Activated naive CD8-positive, alpha-beta T cell treated with anti-CD3 and anti-CD28 coated beads, Interleukin-2, amount 50 U/mL, for 24 hours (primary cell): ENCODE measurements around the gene ZNF775.

ENCODE experiments used
- ATAC-seq: fragments of 150-1000 bp; cut with Tn5 transposase; one replicate; pipeline ENCODE4 v1.10.0; 2021
- DNase-seq: peaks from one replicate; pipeline ENCODE4 v3.0.0; 2021
- H3K27ac Mint-ChIP-seq: one replicate; pipeline ENCODE4 v1.8.0; 2021; ENCODE audit warnings: mild to moderate bottlenecking, mixed read lengths
- H3K27me3 Mint-ChIP-seq: one replicate; pipeline ENCODE4 v1.8.0; 2021; ENCODE audit warnings: mixed read lengths
- H3K36me3 Mint-ChIP-seq: one replicate; pipeline ENCODE4 v1.8.0; 2021; ENCODE audit warnings: low read depth, mixed read lengths
- H3K4me1 Mint-ChIP-seq: one replicate; pipeline ENCODE4 v1.8.0; 2021; ENCODE audit warnings: mixed read lengths
- H3K4me3 Mint-ChIP-seq: one replicate; pipeline ENCODE4 v1.8.0; 2021; ENCODE audit warnings: mild to moderate bottlenecking, moderate library complexity, mixed read lengths
- H3K9me3 Mint-ChIP-seq: one replicate; pipeline ENCODE4 v1.8.0; 2021; ENCODE audit warnings: mixed read lengths

Gene ZNF775

DNA sequence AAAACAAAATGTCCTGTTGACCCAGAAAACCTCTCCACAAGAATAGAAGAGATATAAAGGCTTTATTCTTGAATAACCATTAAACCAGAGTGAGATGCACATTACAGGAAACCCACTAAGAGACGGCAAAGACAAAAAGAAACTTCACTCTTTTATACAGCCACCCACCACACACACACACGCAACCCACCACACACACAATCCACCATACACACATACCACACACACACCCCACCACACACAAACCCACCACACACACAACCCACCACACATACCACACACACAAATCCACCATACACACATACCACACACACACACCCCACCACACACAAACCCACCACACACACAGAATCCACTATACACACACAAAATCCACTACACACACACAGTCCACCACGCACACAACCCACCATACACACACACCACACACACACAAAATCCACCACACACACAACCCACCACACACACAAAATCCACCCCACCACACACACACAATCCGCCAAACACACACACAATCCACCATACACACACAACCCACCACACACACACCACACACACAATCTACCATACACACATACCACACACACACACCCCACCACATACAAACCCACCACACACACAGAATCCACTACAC is 20.0 kb upstream of the ZNF775 start:
- Mint-ChIP-seq H3K4me1 (peaks cover 44% of the 10 kb centered on the region), H3K4me3 (no peak overlapping the region), H3K36me3 (no peaks in the 10 kb centered on the region), H3K9me3 (no peaks in the 10 kb centered on the region), H3K27ac (no peak overlapping the region), H3K27me3 (no peaks in the 10 kb centered on the region)
- ATAC-seq (no peak), DNase-seq (no peak)

DNA sequence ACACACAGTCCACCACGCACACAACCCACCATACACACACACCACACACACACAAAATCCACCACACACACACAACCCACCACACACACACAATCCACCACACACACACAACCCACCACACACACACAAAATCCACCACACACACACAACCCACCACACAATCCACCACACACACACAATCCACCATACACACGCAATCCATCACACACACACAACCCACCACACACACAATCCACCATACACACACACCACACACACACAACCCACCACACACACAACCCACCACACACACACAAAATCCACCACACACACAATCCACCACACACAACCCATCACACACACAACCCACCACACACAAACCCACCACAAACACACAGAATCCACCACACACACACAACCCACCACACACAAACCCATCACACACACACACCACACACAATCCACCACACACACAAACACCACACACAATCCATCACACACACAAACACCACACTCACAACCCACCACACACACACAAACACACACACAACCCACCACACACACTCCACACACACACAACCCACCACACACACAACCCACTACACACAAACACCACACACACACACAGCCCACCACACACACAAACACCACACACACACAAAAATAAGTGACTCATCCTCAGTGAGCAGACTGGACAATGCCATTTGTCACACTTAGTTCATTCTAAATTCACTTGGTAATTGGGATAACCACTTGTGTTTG is 19.3 kb upstream of the ZNF775 start:
- Mint-ChIP-seq H3K4me1 (peaks cover 46% of the 10 kb centered on the region), H3K9me3 (no peaks in the 10 kb centered on the region), H3K4me3 (peak overlapping the region; percentile 2), H3K27ac (peak overlapping the region; percentile 36), H3K27me3 (no peaks in the 10 kb centered on the region), H3K36me3 (no peaks in the 10 kb centered on the region)
- ATAC-seq = no peak
- no peak for DNase-seq

DNA sequence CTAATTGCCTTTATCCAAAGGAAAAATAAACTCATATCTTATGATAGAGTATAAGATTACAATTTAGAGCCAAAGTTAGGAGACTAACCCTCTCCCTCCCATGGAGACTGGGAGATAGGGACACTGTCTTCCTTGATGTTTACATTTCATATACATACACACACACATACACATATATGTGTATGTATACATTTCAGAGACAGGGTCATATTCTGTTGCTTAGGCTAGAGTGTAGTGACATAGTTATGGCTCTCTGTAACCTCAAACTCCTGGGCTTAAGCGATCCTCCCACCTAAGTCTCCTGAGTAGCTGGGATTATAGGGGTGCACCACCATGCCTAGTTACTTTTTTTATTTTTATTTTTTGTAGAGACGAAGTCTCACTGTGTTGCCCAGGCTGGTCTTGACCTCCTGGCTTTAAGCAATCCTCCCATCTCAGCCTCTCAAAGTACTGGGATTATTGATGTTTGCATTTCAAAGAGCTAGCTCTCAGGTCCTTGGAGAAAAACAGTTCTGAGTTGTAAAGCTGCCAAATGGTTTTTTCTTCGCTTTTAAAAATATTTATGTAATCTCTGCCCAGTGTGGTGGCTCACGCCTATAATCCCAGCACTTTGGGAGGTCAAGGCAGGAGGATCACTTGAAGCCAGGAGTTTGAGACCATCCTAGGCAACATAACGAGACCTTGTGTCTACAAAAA is 18.6 kb upstream of the ZNF775 start:
- Mint-ChIP-seq H3K36me3 (no peaks in the 10 kb centered on the region), H3K4me1 (peaks cover 48% of the 10 kb centered on the region), H3K4me3 (no peak overlapping the region), H3K9me3 (no peaks in the 10 kb centered on the region), H3K27ac (peak overlapping the region; percentile 36), H3K27me3 (no peaks in the 10 kb centered on the region)
- ATAC-seq = no peak
- DNase-seq = no peak

DNA sequence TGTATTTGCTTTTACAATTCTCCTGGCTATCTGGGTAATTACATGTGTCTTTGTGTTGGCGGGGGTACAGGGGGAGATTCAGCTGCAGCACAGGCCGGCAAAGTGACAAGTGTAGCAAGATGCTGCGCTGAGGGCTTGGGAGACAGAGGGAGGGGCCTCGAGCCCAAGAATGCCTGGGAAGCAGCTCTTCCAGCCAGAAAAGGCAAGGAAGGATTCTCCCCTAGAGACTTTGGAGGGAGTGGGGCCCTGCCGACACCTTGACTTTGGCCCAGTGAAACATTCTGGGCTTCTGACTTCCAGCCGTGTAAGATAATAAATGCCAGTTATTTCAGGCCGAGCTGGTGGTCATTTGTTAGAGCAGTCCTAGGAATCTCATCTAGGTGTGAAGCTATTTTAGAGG is 17.7 kb upstream of the ZNF775 start:
- no peaks in the 10 kb centered on the region for H3K27me3 Mint-ChIP-seq
- DNase-seq (no peak), ATAC-seq (no peak)
- H3K36me3 Mint-ChIP-seq = no peaks in the 10 kb centered on the region
- no peak overlapping the region for H3K27ac Mint-ChIP-seq
- no peak overlapping the region for H3K4me3 Mint-ChIP-seq
- H3K9me3 Mint-ChIP-seq = no peaks in the 10 kb centered on the region
- H3K4me1 Mint-ChIP-seq = peaks cover 55% of the 10 kb centered on the region

- Mint-ChIP-seq H3K4me3 (no peak overlapping the region), H3K36me3 (no peaks in the 10 kb centered on the region), H3K27me3 (no peaks in the 10 kb centered on the region), H3K27ac (no peak overlapping the region), H3K9me3 (no peaks in the 10 kb centered on the region), H3K4me1 (peaks cover 52% of the 10 kb centered on the region)
- ATAC-seq (no peak), DNase-seq (no peak)
These were observed 17.1 kb upstream of the ZNF775 start for GRCh38 chr7:150361807-150362621.

- Mint-ChIP-seq H3K9me3 (no peaks in the 10 kb centered on the region), H3K36me3 (peaks cover 2% of the 10 kb centered on the region), H3K27ac (no peak overlapping the region), H3K4me1 (peaks cover 49% of the 10 kb centered on the region), H3K4me3 (no peak overlapping the region), H3K27me3 (no peaks in the 10 kb centered on the region)
- DNase-seq = no peak
- no peak for ATAC-seq
These were observed 15.8 kb upstream of the ZNF775 start for GRCh38 chr7:150363370-150363769.

DNA sequence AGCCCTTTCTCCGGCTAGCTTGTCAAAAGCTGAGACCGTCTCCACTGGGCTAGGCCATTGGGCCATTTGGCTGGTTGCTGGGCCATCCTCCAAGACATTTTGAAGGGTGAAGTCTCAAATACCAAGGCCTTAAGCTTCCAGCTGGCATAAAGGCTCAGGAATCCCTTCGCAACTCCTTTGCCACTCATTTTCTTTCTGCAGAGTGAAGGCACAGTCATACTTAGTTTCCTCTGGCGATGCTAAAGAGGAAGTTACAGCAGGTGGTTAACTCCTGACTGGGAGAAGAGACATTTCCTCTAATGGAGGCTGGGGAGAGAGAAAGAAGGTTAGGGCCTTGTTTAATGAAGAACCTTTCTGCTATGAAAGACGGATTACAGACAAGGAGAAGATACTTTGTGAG is 15.3 kb upstream of the ZNF775 start:
- Mint-ChIP-seq H3K4me3 (no peak overlapping the region), H3K27ac (no peak overlapping the region), H3K36me3 (peaks cover 2% of the 10 kb centered on the region), H3K4me1 (peaks cover 44% of the 10 kb centered on the region), H3K9me3 (no peaks in the 10 kb centered on the region), H3K27me3 (no peaks in the 10 kb centered on the region)
- ATAC-seq (no peak), DNase-seq (no peak)

GRCh38 chr7:150365194-150365593 is 13.9 kb upstream of the ZNF775 start:
- H3K4me3 Mint-ChIP-seq = no peak overlapping the region
- H3K4me1 Mint-ChIP-seq = peaks cover 42% of the 10 kb centered on the region
- H3K27me3 Mint-ChIP-seq = no peaks in the 10 kb centered on the region
- ATAC-seq (no peak), DNase-seq (no peak)
- peaks cover 2% of the 10 kb centered on the region for H3K36me3 Mint-ChIP-seq
- H3K27ac Mint-ChIP-seq = no peak overlapping the region
- H3K9me3 Mint-ChIP-seq = no peaks in the 10 kb centered on the region

DNA sequence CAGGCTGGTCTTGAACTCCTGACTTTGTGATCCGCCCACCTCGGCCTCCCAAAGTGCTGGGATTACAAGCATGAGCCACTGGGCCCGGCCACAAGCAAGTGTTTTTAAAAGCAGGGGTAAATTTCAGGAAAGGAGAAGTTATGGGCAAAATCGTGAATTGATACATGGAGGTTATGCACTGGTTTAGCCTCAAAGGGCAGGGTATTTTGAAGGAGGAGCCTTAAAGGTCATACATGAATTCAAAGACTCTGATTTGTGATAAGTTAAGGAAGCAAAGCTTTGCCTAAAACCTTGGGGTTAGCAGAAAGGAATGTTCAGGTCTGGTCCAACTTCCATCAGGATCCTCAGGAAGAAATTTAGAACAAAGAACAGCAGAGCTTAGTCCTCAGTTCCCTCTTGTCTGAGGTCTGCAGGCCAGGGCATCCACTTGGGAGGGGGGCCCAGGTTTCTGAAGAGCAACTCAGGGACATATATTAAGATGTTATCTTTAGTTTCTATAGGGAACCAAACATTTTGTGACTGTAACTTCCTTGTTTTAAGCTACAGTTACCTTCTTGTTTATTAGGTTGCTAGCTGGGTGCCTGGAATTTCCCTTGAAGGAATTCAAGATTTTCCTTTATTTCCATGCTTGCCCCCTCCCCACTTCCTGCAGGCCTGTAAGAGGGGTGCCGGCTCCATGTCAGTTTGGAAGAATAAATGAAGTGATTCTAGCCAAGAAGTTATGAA is 13.3 kb upstream of the ZNF775 start:
- Mint-ChIP-seq H3K9me3 (no peaks in the 10 kb centered on the region), H3K27ac (peak overlapping the region; percentile 36), H3K4me1 (peaks cover 48% of the 10 kb centered on the region), H3K4me3 (no peak overlapping the region), H3K27me3 (no peaks in the 10 kb centered on the region), H3K36me3 (peaks cover 5% of the 10 kb centered on the region)
- no peak for ATAC-seq
- no peak for DNase-seq

- Mint-ChIP-seq H3K4me1 (peaks cover 48% of the 10 kb centered on the region), H3K36me3 (peaks cover 7% of the 10 kb centered on the region), H3K9me3 (no peaks in the 10 kb centered on the region), H3K27ac (peak overlapping the region; percentile 96), H3K4me3 (peak overlapping the region; percentile 89), H3K27me3 (no peaks in the 10 kb centered on the region)
- DNase-seq (no peak), ATAC-seq (peak; percentile 34)
These were observed 11.4 kb upstream of the ZNF775 start for GRCh38 chr7:150367677-150368095.

DNA sequence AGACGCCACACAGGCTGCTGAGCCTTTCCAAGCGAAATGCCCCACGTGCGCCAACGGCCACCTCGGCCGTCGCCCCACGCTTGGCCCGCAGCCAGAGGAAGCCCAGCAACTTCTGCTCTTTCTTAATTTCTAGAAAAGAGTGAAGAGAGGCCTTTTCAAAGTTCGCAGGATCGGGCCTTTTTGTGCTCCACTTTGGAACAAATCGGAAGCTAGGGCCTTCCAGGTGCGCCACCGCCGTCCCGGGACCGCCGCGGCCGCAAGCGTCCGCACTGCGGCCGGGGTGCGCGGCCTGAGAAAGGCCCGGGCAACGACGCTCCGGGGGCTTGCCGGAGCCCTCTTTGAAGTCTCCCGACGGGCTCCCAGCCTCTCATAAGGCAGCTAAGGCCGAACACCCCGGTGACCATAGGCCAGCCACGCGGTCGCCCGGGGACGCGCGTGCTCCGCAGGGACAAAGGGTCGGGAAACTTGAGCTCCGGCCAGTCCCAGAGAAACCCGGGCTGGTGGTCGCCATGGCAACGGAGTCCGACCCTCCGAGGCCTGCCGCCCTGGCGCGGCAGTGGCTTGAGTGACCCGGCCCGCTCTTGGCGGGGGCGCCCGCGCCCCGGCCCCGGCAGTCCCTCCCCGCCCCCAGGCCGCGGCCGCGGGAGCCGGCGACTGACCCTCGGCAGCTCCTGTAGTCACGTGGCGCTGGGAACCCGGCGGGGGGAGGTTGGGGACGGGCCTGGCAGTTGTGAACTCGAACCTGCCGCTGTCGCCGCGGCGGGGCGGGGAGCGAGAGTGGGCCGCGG is 10.8 kb upstream of the ZNF775 start, which contains the start of gene REPIN1:
TSS of gene REPIN1 (plus strand) at position 727 of the 788 bp plus-strand sequence. CDS start 890 bp downstream, outside the sequence.
- peak; percentile 58 for ATAC-seq
- peak within 1 kb of the TSS; percentile 89 for H3K4me3 Mint-ChIP-seq
- H3K36me3 Mint-ChIP-seq = peaks cover 7% of the 10 kb centered on the region

GRCh38 chr7:150368884-150369747 is 10.0 kb upstream of the ZNF775 start:
- DNase-seq (peak; percentile 47), ATAC-seq (peak; percentile 18)
- H3K4me3 Mint-ChIP-seq = peak overlapping the region; percentile 89
- H3K27ac Mint-ChIP-seq = peak overlapping the region; percentile 96
- H3K36me3 Mint-ChIP-seq = peaks cover 7% of the 10 kb centered on the region
- H3K4me1 Mint-ChIP-seq = peaks cover 49% of the 10 kb centered on the region
- H3K9me3 Mint-ChIP-seq = no peaks in the 10 kb centered on the region
- H3K27me3 Mint-ChIP-seq = no peaks in the 10 kb centered on the region

More for the DNA sequence above, 10.8 kb upstream of the ZNF775 start, which contains the start of gene REPIN1:
- no peaks in the 10 kb centered on the region for H3K27me3 Mint-ChIP-seq
- DNase-seq = peak; percentile 82
- peaks cover 48% of the 10 kb centered on the region for H3K4me1 Mint-ChIP-seq
- peak within 1 kb of the TSS; percentile 96 for H3K27ac Mint-ChIP-seq
- no peaks in the 10 kb centered on the region for H3K9me3 Mint-ChIP-seq
